ENCODE data around the gene TMPRSS9.
"Not testable (repeated sequence)": the region's sequence is repeated elsewhere in the genome, so short reads cannot be mapped to it uniquely, and the experiment has no call there.

Gene TMPRSS9

GRCh38 chr19:2339644-2340310, 20.3 kb upstream of the TMPRSS9 start:
- no peak overlapping the region for H3K4me3 ChIP-seq (ENCODE audit: low read length)
- no peaks in the 10 kb centered on the region for H3K4me1 ChIP-seq (ENCODE audit: control insufficient read depth, insufficient read depth, low read length)
- no peak overlapping the region for H3K9ac ChIP-seq (ENCODE audit: low read length)
- H3K27me3 ChIP-seq (ENCODE audit: control insufficient read depth, insufficient read depth, low read length), result no peaks in the 10 kb centered on the region
- peaks cover 8% of the 10 kb centered on the region for H3K36me3 ChIP-seq (ENCODE audit: control insufficient read depth, insufficient read depth, low read length)
- no peak overlapping the region for H3K27ac ChIP-seq (ENCODE audit: low read depth, low read length)

- peaks cover 8% of the 10 kb centered on the region for H3K36me3 ChIP-seq (ENCODE audit: control insufficient read depth, insufficient read depth, low read length)
- no peaks in the 10 kb centered on the region for H3K4me1 ChIP-seq (ENCODE audit: control insufficient read depth, insufficient read depth, low read length)
- H3K9ac ChIP-seq (ENCODE audit: low read length), result no peak overlapping the region
- H3K27me3 ChIP-seq (ENCODE audit: control insufficient read depth, insufficient read depth, low read length), result no peaks in the 10 kb centered on the region
- no peak overlapping the region for H3K4me3 ChIP-seq (ENCODE audit: low read length)
- no peak overlapping the region for H3K27ac ChIP-seq (ENCODE audit: low read depth, low read length)
Measured at GRCh38 chr19:2340496-2341243, 19.4 kb upstream of the TMPRSS9 start.

- Histone ChIP-seq H3K9ac (ENCODE audit: low read length) (no peak overlapping the region), H3K4me3 (ENCODE audit: low read length) (no peak overlapping the region), H3K36me3 (ENCODE audit: control insufficient read depth, insufficient read depth, low read length) (peaks cover 8% of the 10 kb centered on the region), H3K4me1 (ENCODE audit: control insufficient read depth, insufficient read depth, low read length) (no peaks in the 10 kb centered on the region), H3K27ac (ENCODE audit: low read depth, low read length) (no peak overlapping the region), H3K27me3 (ENCODE audit: control insufficient read depth, insufficient read depth, low read length) (no peaks in the 10 kb centered on the region)
Measured at GRCh38 chr19:2341244-2341751, 18.8 kb upstream of the TMPRSS9 start.

- Histone ChIP-seq H3K27me3 (ENCODE audit: control insufficient read depth, insufficient read depth, low read length) (no peaks in the 10 kb centered on the region), H3K9ac (ENCODE audit: low read length) (no peak overlapping the region), H3K36me3 (ENCODE audit: control insufficient read depth, insufficient read depth, low read length) (peaks cover 8% of the 10 kb centered on the region)
Measured at GRCh38 chr19:2341982-2342381, 18.1 kb upstream of the TMPRSS9 start.

GRCh38 chr19:2342656-2343288, 17.3 kb upstream of the TMPRSS9 start:
- no peaks in the 10 kb centered on the region for H3K4me1 ChIP-seq (ENCODE audit: control insufficient read depth, insufficient read depth, low read length)
- no peak overlapping the region for H3K9ac ChIP-seq (ENCODE audit: low read length)
- H3K27ac ChIP-seq (ENCODE audit: low read depth, low read length), result no peak overlapping the region
- no peak overlapping the region for H3K4me3 ChIP-seq (ENCODE audit: low read length)
- H3K27me3 ChIP-seq (ENCODE audit: control insufficient read depth, insufficient read depth, low read length), result no peaks in the 10 kb centered on the region
- H3K36me3 ChIP-seq (ENCODE audit: control insufficient read depth, insufficient read depth, low read length), result peaks cover 6% of the 10 kb centered on the region

More at GRCh38 chr19:2341982-2342381, 18.1 kb upstream of the TMPRSS9 start:
- H3K27ac ChIP-seq (ENCODE audit: low read depth, low read length), result no peak overlapping the region
- H3K4me3 ChIP-seq (ENCODE audit: low read length), result no peak overlapping the region
- H3K4me1 ChIP-seq (ENCODE audit: control insufficient read depth, insufficient read depth, low read length), result no peaks in the 10 kb centered on the region

GRCh38 chr19:2343289-2343982, 16.6 kb upstream of the TMPRSS9 start:
- no peak overlapping the region for H3K4me3 ChIP-seq (ENCODE audit: low read length)
- no peaks in the 10 kb centered on the region for H3K4me1 ChIP-seq (ENCODE audit: control insufficient read depth, insufficient read depth, low read length)
- no peak overlapping the region for H3K9ac ChIP-seq (ENCODE audit: low read length)
- peaks cover 7% of the 10 kb centered on the region for H3K36me3 ChIP-seq (ENCODE audit: control insufficient read depth, insufficient read depth, low read length)
- no peak overlapping the region for H3K27ac ChIP-seq (ENCODE audit: low read depth, low read length)
- H3K27me3 ChIP-seq (ENCODE audit: control insufficient read depth, insufficient read depth, low read length), result no peaks in the 10 kb centered on the region

- Histone ChIP-seq H3K27me3 (ENCODE audit: control insufficient read depth, insufficient read depth, low read length) (no peaks in the 10 kb centered on the region), H3K4me3 (ENCODE audit: low read length) (no peak overlapping the region), H3K27ac (ENCODE audit: low read depth, low read length) (no peak overlapping the region), H3K4me1 (ENCODE audit: control insufficient read depth, insufficient read depth, low read length) (no peaks in the 10 kb centered on the region), H3K9ac (ENCODE audit: low read length) (no peak overlapping the region), H3K36me3 (ENCODE audit: control insufficient read depth, insufficient read depth, low read length) (peaks cover 10% of the 10 kb centered on the region)
Measured at GRCh38 chr19:2344381-2344870, 15.6 kb upstream of the TMPRSS9 start.

- Histone ChIP-seq H3K27ac (ENCODE audit: low read depth, low read length) (no peak overlapping the region), H3K4me3 (ENCODE audit: low read length) (no peak overlapping the region), H3K27me3 (ENCODE audit: control insufficient read depth, insufficient read depth, low read length) (no peaks in the 10 kb centered on the region)
Measured at GRCh38 chr19:2345076-2345475, 15.0 kb upstream of the TMPRSS9 start.

GRCh38 chr19:2345794-2346663, 14.0 kb upstream of the TMPRSS9 start:
- Histone ChIP-seq H3K36me3 (ENCODE audit: control insufficient read depth, insufficient read depth, low read length) (peaks cover 20% of the 10 kb centered on the region), H3K27me3 (ENCODE audit: control insufficient read depth, insufficient read depth, low read length) (no peaks in the 10 kb centered on the region), H3K9ac (ENCODE audit: low read length) (no peak overlapping the region), H3K4me1 (ENCODE audit: control insufficient read depth, insufficient read depth, low read length) (no peaks in the 10 kb centered on the region), H3K4me3 (ENCODE audit: low read length) (no peak overlapping the region), H3K27ac (ENCODE audit: low read depth, low read length) (no peak overlapping the region)

More at GRCh38 chr19:2345076-2345475, 15.0 kb upstream of the TMPRSS9 start:
- Histone ChIP-seq H3K4me1 (ENCODE audit: control insufficient read depth, insufficient read depth, low read length) (no peaks in the 10 kb centered on the region), H3K9ac (ENCODE audit: low read length) (no peak overlapping the region), H3K36me3 (ENCODE audit: control insufficient read depth, insufficient read depth, low read length) (peaks cover 12% of the 10 kb centered on the region)

- H3K36me3 ChIP-seq (ENCODE audit: control insufficient read depth, insufficient read depth, low read length), result peaks cover 24% of the 10 kb centered on the region
Measured at GRCh38 chr19:2349818-2350217, 10.2 kb upstream of the TMPRSS9 start.

GRCh38 chr19:2350656-2351055, 9.4 kb upstream of the TMPRSS9 start:
- no peak overlapping the region for H3K4me3 ChIP-seq (ENCODE audit: low read length)
- no peak overlapping the region for H3K9ac ChIP-seq (ENCODE audit: low read length)
- H3K27ac ChIP-seq (ENCODE audit: low read depth, low read length), result no peak overlapping the region
- no peaks in the 10 kb centered on the region for H3K4me1 ChIP-seq (ENCODE audit: control insufficient read depth, insufficient read depth, low read length)
- no peaks in the 10 kb centered on the region for H3K27me3 ChIP-seq (ENCODE audit: control insufficient read depth, insufficient read depth, low read length)
- peaks cover 24% of the 10 kb centered on the region for H3K36me3 ChIP-seq (ENCODE audit: control insufficient read depth, insufficient read depth, low read length)

More at GRCh38 chr19:2349818-2350217, 10.2 kb upstream of the TMPRSS9 start:
- H3K9ac ChIP-seq (ENCODE audit: low read length); H3K27me3 ChIP-seq (ENCODE audit: control insufficient read depth, insufficient read depth, low read length); H3K4me3 ChIP-seq (ENCODE audit: low read length); H3K4me1 ChIP-seq (ENCODE audit: control insufficient read depth, insufficient read depth, low read length); H3K27ac ChIP-seq (ENCODE audit: low read depth, low read length): not testable (repeated sequence)
